Brain microvascular endothelial cell (primary cell): Measurements from ENCODE around the gene WDR70.

Experiments
- DNase-seq: peaks from one replicate; pipeline ENCODE4 v3.0.0-alpha.2; 2020
- H3K27ac ChIP-seq: fragments of 250-450 bp; sonication (Bioruptor Pico); 2 replicates; pipeline ENCODE4 v1.5.1; 2020; ENCODE audit warnings: mild to moderate bottlenecking, moderate library complexity
- H3K27me3 ChIP-seq: fragments of 250-450 bp; sonication (Bioruptor Pico); replicated peaks from 2 replicates; pipeline ENCODE4 v1.5.1; 2020; ENCODE audit warnings: mild to moderate bottlenecking
- H3K36me3 ChIP-seq: fragments of 250-450 bp; sonication (Bioruptor Pico); replicated peaks from 2 replicates; pipeline ENCODE4 v1.5.1; 2020; ENCODE audit warnings: mild to moderate bottlenecking
- H3K4me3 ChIP-seq: 2 replicates; pipeline ENCODE4 v1.5.1; 2011; ENCODE audit warnings: low read depth, mild to moderate bottlenecking, control low read depth, low read length, moderate library complexity
- in situ Hi-C: cut with HindIII; loops from 2 replicates; pipeline ENCODE4 v1.10.0; 2017; ENCODE audit warnings: low sequenced_read_pairs, low pct_ligation_motif_present
- TF ChIP-seq, protein P1 (sequence below): IDR thresholded peaks from 2 replicates; pipeline ENCODE4 v1.5.1; 2011; ENCODE audit warnings: low read depth, mild to moderate bottlenecking, moderate library complexity, low read length, control low read depth, inconsistent platforms; ENCODE audit errors: missing control alignments

WDR70 gene

DNA sequence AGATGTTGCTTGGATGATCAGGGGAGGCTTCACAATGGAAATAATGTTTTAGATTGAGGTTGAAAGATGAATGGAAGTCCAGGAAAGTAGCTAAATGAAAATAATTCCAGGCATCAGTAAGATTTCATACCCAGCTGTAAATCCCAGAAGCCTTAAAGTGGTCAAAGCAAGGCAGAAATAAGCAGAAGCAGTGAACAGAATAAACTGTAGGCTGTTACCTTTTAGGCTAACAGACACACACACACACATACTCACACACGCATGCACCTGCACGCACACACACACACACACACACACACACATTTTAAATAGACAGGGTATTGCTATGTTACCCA, 175.3 kb downstream of the WDR70 start:
- H3K4me3 ChIP-seq: no peak overlapping the region
- no peaks in the 10 kb centered on the region for H3K27me3 ChIP-seq
- DNase-seq: no peak
- in situ Hi-C loops: no loop called here
- no peaks in the 10 kb centered on the region for H3K36me3 ChIP-seq
- TF ChIP-seq, protein P1, sequence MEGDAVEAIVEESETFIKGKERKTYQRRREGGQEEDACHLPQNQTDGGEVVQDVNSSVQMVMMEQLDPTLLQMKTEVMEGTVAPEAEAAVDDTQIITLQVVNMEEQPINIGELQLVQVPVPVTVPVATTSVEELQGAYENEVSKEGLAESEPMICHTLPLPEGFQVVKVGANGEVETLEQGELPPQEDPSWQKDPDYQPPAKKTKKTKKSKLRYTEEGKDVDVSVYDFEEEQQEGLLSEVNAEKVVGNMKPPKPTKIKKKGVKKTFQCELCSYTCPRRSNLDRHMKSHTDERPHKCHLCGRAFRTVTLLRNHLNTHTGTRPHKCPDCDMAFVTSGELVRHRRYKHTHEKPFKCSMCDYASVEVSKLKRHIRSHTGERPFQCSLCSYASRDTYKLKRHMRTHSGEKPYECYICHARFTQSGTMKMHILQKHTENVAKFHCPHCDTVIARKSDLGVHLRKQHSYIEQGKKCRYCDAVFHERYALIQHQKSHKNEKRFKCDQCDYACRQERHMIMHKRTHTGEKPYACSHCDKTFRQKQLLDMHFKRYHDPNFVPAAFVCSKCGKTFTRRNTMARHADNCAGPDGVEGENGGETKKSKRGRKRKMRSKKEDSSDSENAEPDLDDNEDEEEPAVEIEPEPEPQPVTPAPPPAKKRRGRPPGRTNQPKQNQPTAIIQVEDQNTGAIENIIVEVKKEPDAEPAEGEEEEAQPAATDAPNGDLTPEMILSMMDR: no peak
- peak overlapping the region; percentile 14 for H3K27ac ChIP-seq

DNA sequence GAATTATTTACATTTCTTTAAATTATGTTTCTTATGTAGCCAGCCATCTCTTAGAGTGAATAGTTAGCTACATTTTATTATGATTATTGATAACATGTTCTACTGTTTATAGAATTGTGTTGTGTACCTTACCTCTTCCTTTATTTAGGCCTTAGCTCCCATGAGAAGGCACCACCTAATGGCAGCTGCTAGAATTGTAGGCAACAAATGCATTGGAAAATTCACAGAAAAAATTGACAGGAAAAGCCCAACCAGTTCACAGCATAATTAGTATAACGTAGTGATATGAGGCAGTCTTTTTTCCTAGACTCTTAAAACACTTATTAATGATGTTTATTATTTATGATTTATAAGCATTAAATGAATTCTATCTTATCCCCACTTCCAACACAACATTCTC, 175.8 kb downstream of the WDR70 start:
- TF ChIP-seq, protein P1: peak; percentile 54
- DNase-seq: no peak
- Histone ChIP-seq H3K27me3 (no peaks in the 10 kb centered on the region), H3K27ac (no peak overlapping the region), H3K36me3 (no peaks in the 10 kb centered on the region), H3K4me3 (no peak overlapping the region)
- in situ Hi-C loops: no loop called here

DNA sequence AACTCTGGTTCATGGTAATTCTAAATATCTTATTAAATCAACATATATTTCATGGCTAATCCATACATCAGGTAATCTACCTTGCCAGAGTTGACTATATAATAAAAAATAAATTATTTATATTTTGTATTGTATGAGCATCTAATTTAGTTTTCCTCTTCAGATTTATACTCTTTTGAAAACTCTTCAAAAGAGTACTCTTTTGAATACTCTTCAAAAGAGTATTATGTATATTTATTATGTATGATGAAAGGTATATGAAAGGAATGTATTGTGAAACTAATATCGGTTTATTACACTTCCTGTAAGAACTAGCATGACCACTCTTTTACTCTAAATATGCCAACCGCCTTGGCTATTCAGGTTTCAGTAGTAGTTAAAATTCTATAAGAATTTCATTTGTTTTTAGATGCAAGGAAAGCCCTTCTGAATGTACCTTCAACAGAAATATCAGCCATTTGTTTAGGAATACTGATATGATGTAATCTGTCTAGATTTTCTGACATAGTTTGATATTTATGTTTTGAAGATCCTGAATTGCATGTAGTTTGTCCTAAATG, 178.7 kb downstream of the WDR70 start:
- no peak for DNase-seq
- no peak overlapping the region for H3K4me3 ChIP-seq
- H3K36me3 ChIP-seq: no peaks in the 10 kb centered on the region
- in situ Hi-C loops: no loop called here
- no peaks in the 10 kb centered on the region for H3K27me3 ChIP-seq
- H3K27ac ChIP-seq: no peak overlapping the region
- TF ChIP-seq, protein P1: no peak

DNA sequence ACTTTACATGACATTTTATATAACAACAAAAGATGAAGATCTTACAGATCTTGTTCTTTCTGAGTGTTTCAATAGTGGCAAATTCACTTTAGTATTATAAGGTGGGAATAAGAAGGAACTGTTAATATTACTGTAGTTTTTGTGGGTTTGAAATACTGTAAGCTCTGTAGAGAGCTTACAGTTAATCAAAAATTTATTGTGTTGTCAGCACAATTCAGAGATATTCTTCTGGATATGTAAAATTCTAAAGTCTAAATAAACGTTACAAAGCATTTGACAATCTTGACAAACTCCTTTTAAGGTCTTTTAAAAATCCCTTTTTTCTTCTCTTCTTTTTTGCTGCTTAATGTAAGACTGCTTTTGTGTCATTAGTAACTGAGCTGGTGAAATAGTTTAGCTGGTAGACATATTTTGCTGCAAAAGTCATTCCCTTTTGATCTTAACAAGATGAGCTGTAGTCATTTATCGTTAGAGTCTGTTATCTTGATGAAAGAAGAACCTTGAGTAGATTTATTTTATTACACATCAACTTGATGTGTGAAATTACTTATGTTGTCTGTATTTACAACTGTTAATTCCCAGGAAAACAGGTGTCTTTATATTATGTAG, 186.0 kb downstream of the WDR70 start:
- DNase-seq: no peak
- TF ChIP-seq, protein P1: no peak
- Histone ChIP-seq H3K27me3 (no peaks in the 10 kb centered on the region), H3K27ac (no peak overlapping the region), H3K36me3 (no peaks in the 10 kb centered on the region), H3K4me3 (no peak overlapping the region)
- in situ Hi-C loops: no loop called here

DNA sequence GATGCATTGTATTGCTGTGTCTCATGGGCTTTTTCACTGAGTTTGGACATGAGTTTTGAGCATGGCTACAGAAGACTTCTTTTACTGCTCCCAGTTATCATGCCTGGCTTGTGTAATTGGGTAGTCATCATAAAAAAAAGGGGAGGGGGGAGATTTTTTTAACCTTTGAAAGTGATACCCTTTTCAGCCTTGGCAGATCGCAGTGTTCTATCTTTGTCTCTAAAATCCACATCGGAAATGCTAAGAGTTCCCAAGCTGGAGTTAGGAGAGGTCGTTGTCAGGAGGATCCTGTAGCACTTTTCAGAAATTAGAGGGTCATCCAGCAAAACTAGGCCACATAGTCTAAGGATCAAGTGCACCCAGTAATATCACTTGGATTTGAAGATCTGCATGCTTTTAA, 188.4 kb downstream of the WDR70 start:
- in situ Hi-C loops: no loop called here
- no peaks in the 10 kb centered on the region for H3K27me3 ChIP-seq
- no peaks in the 10 kb centered on the region for H3K36me3 ChIP-seq
- H3K27ac ChIP-seq: no peak overlapping the region
- no peak overlapping the region for H3K4me3 ChIP-seq
- no peak for DNase-seq
- TF ChIP-seq, protein P1: no peak
